ENCODE results near the gene ARHGAP23.

Gene ARHGAP23

DNA sequence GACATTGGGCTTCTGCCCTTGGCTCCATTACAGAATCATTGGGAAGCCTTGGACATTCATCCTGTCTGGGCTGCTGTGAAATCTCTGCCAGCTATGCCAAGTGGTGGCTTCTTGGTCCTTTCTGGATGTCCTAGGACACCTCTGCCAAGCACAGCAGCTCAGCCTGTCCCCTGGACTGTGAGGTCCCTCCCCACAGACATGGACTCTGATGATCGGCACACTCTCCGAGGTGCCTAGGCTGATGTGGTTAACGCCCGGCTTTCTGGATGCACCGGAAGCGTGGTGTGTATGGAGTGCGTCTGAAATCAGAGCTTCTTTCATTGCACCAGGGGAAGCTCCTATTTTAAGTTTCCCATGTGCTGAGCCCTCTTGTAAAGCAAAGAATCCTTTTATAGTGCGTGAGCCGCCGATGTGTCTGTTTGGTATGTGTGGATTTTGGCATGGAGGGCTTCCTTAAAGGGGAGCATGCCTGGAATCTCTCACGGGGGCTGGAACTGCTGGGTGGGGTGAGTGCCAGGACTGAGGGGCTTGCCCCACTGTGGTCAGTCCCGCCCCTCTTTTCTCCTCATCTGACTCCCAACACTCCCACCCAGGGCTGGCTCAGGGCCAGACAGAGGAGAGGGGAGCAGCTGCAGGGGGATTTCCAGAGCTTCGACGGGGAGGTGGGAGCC lies 7.0 kb upstream of the ARHGAP23 start:
- Histone ChIP-seq H3K9me3 (ENCODE audit: severe bottlenecking) (no peaks in the 10 kb centered on the region), H3K4me1 (ENCODE audit: insufficient read depth, poor library complexity, severe bottlenecking) (no peaks in the 10 kb centered on the region), H3K4me3 (ENCODE audit: severe bottlenecking) (no peak overlapping the region), H3K27ac (ENCODE audit: poor library complexity, severe bottlenecking) (no peak overlapping the region), H3K36me3 (ENCODE audit: low read depth) (no peaks in the 10 kb centered on the region), H3K27me3 (ENCODE audit: insufficient read depth, poor library complexity, severe bottlenecking) (peaks cover 25% of the 10 kb centered on the region)
- DNase-seq (ENCODE audit: low spot score) (no peak), ATAC-seq (ENCODE audit: low read depth) (no peak)
- TF ChIP-seq, protein P1, sequence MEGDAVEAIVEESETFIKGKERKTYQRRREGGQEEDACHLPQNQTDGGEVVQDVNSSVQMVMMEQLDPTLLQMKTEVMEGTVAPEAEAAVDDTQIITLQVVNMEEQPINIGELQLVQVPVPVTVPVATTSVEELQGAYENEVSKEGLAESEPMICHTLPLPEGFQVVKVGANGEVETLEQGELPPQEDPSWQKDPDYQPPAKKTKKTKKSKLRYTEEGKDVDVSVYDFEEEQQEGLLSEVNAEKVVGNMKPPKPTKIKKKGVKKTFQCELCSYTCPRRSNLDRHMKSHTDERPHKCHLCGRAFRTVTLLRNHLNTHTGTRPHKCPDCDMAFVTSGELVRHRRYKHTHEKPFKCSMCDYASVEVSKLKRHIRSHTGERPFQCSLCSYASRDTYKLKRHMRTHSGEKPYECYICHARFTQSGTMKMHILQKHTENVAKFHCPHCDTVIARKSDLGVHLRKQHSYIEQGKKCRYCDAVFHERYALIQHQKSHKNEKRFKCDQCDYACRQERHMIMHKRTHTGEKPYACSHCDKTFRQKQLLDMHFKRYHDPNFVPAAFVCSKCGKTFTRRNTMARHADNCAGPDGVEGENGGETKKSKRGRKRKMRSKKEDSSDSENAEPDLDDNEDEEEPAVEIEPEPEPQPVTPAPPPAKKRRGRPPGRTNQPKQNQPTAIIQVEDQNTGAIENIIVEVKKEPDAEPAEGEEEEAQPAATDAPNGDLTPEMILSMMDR (IDR thresholded peaks at IDR 0.05; ENCODE audit: poor library complexity, severe bottlenecking): no peak

DNA sequence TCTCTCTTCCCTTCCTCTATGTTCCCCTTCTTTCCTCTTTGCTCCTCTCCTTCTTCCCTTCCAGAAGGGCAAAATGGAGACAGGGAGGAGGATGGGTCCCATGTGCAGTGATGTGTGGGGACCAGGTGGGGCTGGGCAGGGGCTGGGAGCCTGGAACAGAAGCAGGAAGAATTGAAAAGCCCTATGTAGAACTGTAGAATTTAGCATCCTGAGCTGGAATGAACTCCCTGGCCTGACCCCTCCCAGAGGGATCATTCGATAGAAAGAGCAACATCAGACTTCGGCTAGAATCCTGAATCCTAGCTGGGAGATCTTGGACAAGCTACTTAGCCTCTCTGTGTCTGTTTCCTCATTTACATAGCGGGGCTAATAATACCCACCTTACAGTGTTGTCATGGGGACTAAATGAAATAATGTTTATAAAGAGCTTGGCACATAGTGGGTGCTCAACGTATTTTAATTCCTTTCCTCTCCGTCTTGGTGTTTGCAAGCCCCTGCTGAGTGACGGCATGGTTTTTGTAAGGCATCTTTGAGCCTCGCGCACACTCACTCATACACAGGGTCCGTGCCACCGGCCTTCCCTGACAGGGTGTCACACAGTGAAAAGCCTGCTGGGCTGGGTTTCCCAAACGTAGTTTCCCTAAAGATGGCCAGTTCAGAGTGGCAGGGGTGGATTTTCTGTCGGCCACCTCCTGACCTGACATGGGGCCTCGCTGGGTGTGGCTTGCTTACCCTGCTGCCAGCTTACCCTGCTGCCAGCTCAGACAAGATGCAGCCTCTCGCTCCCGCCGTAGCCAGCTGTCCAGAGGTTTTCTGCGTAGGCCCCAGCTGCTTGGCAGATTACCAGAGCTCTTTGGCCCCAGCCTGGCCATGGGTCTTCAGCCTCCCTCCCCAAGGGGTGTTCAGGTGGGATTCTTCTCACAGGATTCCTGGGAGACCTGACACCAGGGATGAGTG lies 6.1 kb upstream of the ARHGAP23 start:
- Histone ChIP-seq H3K9me3 (ENCODE audit: severe bottlenecking) (no peaks in the 10 kb centered on the region), H3K27me3 (ENCODE audit: insufficient read depth, poor library complexity, severe bottlenecking) (peaks cover 25% of the 10 kb centered on the region), H3K36me3 (ENCODE audit: low read depth) (no peaks in the 10 kb centered on the region), H3K27ac (ENCODE audit: poor library complexity, severe bottlenecking) (no peak overlapping the region), H3K4me1 (ENCODE audit: insufficient read depth, poor library complexity, severe bottlenecking) (no peaks in the 10 kb centered on the region), H3K4me3 (ENCODE audit: severe bottlenecking) (no peak overlapping the region)
- TF ChIP-seq, protein P1 (IDR thresholded peaks at IDR 0.05; ENCODE audit: poor library complexity, severe bottlenecking): no peak
- ATAC-seq (ENCODE audit: low read depth) (no peak), DNase-seq (ENCODE audit: low spot score) (no peak)

DNA sequence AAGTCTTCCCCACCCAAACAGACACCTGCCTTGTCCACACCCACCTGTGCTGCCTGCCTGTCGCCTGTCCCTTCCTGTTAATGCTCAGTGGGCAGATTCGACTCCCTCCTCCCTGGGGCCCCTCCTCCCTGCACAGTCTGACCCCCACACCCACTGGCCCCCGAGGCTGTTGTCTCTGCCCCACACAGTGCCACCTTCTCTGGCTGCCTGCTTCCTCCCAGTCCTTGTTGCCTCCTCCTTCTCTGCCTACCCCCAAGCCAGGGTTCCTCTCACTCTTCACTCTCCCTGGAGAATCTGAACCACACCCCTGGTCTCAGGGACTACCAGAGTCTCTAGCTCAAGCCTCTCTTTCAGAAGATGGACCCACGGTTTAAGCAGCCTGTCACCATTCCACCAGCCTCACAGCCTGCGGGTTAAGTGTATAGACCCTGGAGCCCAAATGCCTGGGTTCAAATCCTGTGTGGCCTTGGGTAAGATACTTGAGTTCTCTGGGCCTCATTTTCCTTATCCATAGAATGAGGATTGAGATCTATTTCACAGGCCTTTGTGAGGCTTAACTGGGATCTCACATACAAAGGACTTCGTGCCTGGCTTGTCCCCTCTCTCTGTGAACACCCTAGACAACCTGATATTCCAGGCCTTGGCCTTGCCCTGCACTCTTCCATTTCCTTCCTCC lies 3.8 kb upstream of the ARHGAP23 start:
- no peak overlapping the region for H3K27ac ChIP-seq (ENCODE audit: poor library complexity, severe bottlenecking)
- TF ChIP-seq, protein P1 (IDR thresholded peaks at IDR 0.05; ENCODE audit: poor library complexity, severe bottlenecking): no peak
- peaks cover 4% of the 10 kb centered on the region for H3K4me1 ChIP-seq (ENCODE audit: insufficient read depth, poor library complexity, severe bottlenecking)
- ATAC-seq (ENCODE audit: low read depth) (no peak), DNase-seq (ENCODE audit: low spot score) (no peak)
- H3K27me3 ChIP-seq (ENCODE audit: insufficient read depth, poor library complexity, severe bottlenecking): peaks cover 10% of the 10 kb centered on the region
- H3K4me3 ChIP-seq (ENCODE audit: severe bottlenecking): no peak overlapping the region
- H3K36me3 ChIP-seq (ENCODE audit: low read depth): no peaks in the 10 kb centered on the region
- no peaks in the 10 kb centered on the region for H3K9me3 ChIP-seq (ENCODE audit: severe bottlenecking)

DNA sequence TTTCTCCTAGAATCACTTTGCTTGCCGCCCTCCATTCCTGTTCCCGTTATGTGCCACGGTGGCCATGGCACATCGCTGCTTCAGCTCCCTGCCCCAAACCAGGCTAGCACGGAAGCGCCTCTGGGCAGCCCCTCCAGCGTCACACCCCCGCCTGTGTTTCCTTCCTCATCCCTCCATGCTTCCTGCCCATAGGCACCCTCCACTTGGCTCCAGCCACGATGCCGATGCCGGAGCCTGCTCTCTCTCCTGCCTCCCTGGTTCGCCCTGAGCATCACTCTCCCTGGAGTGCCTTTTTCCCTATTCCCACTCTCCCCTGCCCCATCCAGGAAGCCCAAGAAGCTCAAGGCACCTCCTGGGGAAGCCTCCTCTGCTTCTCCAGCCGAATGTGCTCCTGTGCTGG lies 3.2 kb upstream of the ARHGAP23 start:
- no peak overlapping the region for H3K27ac ChIP-seq (ENCODE audit: poor library complexity, severe bottlenecking)
- DNase-seq (ENCODE audit: low spot score) (no peak), ATAC-seq (ENCODE audit: low read depth) (no peak)
- TF ChIP-seq, protein P1 (IDR thresholded peaks at IDR 0.05; ENCODE audit: poor library complexity, severe bottlenecking): no peak
- H3K9me3 ChIP-seq (ENCODE audit: severe bottlenecking): no peaks in the 10 kb centered on the region
- no peaks in the 10 kb centered on the region for H3K36me3 ChIP-seq (ENCODE audit: low read depth)
- H3K4me3 ChIP-seq (ENCODE audit: severe bottlenecking): no peak overlapping the region
- peaks cover 4% of the 10 kb centered on the region for H3K27me3 ChIP-seq (ENCODE audit: insufficient read depth, poor library complexity, severe bottlenecking)
- peaks cover 4% of the 10 kb centered on the region for H3K4me1 ChIP-seq (ENCODE audit: insufficient read depth, poor library complexity, severe bottlenecking)
